ENCODE measurements around the gene SNX18. TPM values are rescaled to one million over a fixed set of nuclear protein-coding genes. Genes with fewer than 3 reads are reported as not detected.

The SNX18 gene
- total RNA-seq, 1 donor from 2014 or later: 22.3 TPM

DNA sequence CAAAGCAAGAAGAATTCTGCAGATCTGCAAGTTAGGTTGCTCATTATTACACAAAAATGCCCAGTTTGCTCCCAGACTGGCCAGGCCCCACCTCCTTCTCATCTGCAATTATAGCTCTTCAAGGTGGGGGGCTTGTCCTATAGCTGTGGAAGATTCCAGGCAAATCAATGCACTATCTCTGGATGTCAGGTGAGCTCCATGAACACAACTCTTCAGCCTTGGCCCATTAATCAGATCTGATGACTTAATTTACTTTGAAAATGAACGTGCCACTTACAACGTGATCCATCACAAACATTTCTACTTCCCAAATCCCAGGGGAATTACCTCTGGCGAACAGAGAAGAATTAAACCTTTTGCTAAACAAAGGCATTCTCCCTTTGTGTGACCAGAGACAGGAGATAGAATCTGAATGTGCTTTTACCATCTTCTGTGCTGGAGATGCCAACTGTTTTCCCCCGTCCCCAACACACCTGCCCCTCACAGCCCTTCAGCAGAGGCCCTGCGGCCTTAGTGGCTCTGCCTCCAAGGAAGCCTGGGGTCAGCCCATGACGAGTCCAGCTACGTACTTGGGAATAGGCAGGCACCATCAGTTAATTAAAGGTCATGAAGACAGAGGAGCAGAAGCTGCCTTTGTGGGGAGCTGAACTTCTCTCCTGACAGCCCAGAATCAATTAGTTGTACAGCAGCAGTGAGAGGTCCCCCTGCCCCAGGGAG lies 60.5 kb downstream of the SNX18 start:
- ATAC-seq: no peak
- no peak for DNase-seq (ENCODE audit: low spot score)

DNA sequence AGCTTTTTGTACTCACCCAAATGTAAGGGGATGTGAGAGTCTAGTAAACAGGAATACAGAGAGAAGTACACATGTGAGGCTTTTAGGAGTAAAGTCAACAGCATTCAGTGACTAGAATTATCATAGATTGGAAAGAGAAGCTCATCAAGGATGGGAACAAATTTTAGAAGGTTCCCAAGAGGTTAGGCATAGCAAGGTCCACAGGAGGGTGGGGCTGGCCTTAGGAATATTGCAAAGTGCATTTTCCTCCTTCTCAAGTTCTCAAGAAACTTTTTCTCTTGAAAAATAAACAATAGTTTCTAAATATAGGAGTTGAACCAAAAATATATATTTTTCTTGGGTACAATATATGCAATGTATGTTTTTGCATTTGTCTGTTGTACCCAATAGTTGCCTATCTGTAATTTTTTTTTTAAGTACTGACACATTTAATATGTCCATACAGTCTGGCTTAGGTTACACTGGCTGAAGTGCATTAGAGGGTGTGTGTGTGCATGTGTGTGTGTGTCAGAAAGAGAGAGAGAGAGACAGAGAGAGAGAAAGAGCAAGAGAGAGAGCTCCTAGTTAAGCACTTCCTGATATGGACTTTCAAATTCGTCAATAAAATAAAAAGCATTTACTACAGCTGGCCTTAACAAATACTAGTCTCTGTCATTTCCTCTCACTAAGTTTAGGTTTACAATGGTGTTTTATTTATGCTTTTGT lies 62.2 kb downstream of the SNX18 start:
- no peak for DNase-seq (ENCODE audit: low spot score)
- no peak for ATAC-seq

DNA sequence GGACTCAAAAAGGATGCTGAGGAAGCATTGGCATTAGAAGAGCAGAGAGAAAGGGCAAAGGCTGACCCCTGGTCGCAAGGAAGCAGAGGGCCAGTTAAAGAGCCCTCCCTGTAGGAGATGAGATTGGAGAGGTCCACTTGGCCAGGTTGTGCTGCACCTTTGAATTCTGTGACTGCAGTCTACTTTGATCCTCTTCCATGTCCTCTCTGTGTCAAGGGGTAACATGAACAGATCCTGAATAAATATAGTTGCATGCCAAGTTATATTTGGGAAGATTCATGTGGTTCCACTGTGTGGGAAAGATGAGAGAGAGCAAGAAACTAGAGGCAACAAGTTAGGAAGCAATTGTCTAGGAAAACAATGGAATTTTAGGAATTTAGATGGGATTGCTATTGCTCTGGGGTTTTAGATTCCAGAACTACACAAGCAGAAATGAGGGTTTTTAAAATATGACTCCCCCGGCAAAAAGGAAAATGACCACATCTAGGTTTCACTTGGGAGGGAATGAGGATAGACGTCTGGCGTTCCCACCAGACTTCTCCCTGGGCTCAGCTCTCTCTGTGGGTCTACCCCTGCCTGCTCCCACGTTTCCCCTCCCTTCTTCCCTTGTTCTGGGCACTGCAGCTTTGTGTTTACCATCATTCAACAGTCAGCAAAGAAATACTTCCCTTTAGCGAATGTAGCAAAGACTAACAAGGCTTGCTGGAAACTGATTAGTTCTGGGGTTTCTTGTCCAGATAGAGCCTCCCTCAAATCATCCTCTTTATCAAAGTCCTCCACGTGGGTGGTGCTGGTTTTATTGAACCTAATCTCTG lies 63.6 kb downstream of the SNX18 start:
- ATAC-seq: peak; percentile 93
- no peak for DNase-seq (ENCODE audit: low spot score)

DNA sequence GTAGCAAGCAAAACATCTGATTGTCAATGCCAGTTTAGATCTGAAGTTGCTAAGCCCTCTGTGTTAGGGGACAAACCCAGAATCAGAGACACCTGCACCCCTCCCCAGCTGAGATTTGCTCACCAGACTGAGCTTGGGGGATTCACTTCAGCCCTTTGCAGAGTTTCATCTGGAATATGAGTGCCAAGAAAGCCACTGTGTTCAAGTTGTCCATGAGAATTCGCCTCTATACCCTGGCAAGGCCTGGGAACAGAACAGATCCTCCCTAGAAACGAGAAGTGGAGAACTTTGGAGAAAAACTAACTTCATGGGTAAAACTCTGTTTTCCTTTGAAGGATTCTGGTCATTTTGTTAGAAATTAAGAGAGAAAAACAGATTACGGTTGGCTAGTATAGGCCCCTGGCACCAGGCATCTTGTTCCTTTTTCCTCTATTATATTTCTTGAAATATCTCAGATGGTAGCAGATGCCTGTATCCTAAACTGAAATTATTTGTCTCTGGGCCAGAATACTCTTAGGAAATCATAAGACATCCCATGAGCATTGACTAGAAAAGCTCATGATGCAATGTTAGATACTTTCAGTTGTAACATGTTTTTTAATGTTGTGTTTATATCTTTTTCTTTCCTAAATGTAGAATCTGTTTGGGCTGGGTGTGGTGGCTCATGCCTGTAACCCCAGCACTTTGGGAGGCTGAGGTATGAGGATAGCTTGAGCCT lies 64.4 kb downstream of the SNX18 start:
- DNase-seq (ENCODE audit: low spot score): no peak
- no peak for ATAC-seq

DNA sequence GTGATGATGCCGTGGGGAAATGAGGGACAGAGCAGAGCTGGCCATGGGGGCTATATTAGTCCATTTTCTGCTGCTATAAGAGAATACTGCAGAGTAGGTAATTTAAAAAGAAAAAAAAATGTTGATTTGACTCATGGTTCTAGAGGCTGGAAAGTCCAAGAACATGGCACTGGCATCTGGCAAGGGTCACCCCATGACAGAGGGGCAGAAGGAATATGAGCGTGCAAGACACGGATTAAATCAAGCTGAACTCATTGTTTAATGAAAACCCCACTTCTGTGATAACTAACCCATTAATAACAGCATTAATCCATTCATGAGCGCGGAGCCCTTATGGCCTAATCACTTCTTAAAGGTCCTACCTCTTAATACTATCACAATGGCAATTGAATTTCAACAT lies 68.8 kb downstream of the SNX18 start:
- ATAC-seq: no peak

DNA sequence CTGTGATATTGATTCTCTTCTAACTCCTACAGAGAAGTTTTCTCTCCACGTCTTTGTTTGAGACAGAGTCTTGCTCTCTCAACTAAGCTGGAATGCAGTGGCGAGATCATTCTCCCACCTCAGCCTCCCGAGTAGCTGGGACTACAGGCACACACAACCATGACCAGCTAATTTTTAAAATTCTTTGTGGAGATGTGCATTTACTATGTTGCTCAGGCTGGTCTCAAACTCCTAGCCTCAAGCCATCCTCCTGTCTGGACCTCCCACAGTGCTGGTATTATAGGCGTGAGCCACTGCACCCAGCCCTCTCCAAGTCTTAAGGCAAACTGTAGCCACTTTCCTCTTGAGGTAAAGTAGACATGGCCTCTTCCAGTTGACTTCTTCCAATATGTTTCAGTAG lies 72.2 kb downstream of the SNX18 start:
- ATAC-seq (no peak), DNase-seq (ENCODE audit: low spot score) (no peak)

More for the DNA sequence above, 68.8 kb downstream of the SNX18 start:
- DNase-seq (ENCODE audit: low spot score): no peak

DNA sequence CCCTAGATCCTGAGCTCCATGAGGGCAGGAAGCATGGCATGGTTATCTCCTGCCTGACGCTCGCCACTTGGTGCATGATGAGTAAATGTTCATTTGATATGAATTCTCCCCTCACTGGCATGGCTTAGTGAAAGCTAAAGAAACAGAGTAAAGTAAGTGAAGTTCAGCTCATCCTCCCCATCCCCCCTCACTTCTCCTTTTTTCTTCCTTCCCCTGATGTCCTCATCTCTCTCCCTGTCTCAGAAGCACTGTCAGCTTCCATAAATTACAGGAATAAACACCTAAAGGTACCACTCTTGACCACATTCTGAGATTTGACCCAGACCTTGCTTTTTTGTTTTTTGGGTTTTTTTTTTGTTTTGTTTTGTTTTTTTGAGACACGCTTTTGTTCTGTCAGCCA lies 73.3 kb downstream of the SNX18 start:
- ATAC-seq: no peak
- no peak for DNase-seq (ENCODE audit: low spot score)

DNA sequence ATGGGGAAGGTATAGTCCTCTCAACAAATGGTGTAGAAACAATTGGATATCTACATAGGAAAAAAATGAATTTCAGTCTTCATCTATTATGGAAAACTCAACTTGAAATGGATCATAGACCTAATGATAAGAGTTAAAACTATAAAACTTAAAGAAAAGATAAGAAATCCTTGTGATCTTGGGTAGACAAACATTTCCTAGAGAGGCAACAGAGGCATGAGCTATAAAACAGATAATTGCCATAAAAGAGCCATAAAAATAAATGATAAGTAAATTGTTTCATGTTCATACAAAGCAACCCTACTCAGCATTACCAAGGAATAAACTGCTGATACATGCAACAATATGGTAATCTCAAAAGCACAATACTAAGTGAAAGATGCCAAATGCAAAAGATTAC lies 76.2 kb downstream of the SNX18 start:
- no peak for DNase-seq (ENCODE audit: low spot score)
- no peak for ATAC-seq

DNA sequence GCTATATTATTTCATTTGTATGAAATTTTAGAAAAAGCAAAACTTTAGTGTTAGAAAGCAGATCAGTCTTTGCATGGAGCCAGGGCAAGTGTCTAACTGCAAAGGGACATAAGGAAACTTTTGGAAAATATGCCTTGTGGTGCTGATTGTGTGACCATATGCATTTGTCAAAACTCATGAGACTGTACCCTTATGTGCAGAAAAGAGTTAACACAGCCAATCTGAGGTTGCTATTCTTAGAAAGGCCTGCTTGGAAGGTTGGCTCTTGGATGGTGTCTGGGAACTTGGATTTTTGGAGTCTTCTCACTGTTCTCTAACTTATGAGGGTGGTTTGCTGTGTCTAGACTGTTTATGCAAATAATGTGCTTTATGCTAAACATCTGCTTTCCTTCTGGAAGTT lies 76.6 kb downstream of the SNX18 start:
- no peak for ATAC-seq
- DNase-seq (ENCODE audit: low spot score): no peak

DNA sequence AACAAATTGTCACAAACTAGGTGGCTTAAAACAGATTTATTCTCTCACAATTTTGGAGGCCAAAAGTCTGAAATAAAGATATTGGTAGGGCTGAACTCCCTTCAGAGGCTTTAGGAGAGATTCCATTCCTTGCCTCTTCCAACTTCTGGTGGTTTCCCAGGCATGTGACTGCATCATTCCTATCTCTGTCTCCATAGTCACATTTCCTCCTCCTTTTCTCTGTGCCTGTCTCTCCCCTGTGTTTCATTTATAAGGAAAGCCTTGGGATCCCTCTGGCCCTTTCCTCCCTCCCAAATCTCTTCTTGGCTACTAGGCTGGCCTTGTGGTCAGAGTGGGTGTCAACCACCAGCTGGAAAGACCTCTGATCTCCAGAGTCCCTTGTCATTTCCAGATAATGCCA lies 78.2 kb downstream of the SNX18 start:
- ATAC-seq: no peak
- DNase-seq (ENCODE audit: low spot score): no peak

Other genes starting within 250 kb of the SNX18 start
- 6.0 TPM for gene ARL15, start 207.2 kb upstream of the SNX18 start, total RNA-seq
- gene HSPB3, start 62.1 kb upstream of the SNX18 start, total RNA-seq: not detected